Kasumi-1 (cell line): ENCODE results near the gene FAM234A.

Experiments used
- DNase-seq, 2 experiments: peaks; one replicate each; lab custom pipeline; 2025; lab: John Stamatoyannopoulos, UW

FAM234A gene

DNA sequence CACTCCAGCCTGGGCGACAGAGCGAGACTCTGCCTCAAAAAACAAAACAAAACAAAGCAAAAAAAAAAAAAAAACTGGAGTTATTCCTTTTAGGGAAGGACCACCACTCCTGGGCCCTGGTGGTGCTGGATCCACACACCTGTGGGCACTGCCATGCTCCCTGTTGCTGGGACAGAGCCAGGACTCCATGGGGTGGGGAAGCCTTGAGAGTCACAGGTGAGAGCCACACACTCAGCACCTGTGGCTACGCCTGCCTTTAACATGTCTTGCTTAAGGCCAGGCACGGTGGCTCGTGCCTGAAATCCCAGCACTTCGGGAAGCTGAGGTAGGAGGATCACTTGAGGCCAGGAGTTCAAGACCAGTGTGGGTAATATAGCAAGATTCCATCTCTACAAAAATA, 66.6 kb downstream of the FAM234A start:
- DNase-seq = no peak

GRCh38 chr16:301950-302349, 67.3 kb downstream of the FAM234A start:
- DNase-seq = no peak

GRCh38 chr16:303760-304505, 69.3 kb downstream of the FAM234A start:
- no peak for DNase-seq

DNA sequence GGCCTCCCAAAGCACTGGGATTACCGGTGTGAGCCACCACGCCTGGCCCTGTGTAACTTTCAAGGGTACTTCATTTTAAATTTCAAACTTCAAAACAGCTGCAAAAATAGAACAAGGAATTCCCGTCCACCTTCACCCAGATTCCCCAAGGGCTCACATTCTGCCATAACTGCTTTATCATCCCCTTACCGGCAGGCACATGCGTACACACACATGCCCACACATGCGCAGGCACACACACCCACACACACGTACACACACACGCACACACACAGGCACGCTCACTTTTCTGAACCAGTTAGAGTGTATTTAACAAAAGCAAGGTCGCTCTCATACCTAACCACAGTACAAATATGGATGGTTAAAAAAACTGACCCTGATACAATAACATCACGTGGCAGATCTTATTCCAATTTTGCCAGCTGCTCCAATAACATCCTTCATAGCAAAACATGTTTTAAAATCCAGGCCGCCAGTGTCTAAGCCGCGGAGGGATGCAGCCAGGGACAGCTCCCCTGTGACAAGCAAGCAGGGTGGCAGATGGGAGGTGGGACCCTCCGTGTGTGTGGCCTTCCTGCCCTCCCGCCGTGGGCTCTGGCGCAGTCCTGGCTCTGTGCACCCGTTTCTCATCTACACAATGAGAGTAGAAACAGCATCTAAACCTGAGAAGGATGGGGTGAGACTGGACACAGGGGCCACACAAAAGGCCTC, 71.5 kb downstream of the FAM234A start:
- DNase-seq = no peak

DNA sequence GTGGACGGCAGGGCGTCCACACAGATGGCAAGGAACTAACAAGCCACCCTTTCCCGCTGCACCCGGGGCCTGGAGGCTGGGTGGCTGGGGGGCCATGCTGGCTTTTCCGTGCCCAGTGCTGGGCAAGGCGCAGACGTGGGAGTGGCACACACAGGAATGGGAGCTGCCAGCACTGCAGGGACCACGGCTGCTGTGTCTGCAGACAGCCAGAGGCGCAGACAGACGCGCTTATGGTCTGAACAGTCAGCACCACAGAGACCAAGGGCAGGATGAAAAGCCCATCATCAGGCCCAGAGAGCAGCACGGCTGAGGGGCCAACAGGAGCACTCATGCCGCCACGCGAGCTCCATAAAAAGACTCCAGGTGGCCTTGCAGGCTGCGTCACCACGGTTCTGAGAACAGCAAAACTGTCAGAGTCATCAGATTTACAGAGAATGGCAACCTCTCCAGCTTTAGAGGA, 72.3 kb downstream of the FAM234A start:
- DNase-seq = no peak

DNA sequence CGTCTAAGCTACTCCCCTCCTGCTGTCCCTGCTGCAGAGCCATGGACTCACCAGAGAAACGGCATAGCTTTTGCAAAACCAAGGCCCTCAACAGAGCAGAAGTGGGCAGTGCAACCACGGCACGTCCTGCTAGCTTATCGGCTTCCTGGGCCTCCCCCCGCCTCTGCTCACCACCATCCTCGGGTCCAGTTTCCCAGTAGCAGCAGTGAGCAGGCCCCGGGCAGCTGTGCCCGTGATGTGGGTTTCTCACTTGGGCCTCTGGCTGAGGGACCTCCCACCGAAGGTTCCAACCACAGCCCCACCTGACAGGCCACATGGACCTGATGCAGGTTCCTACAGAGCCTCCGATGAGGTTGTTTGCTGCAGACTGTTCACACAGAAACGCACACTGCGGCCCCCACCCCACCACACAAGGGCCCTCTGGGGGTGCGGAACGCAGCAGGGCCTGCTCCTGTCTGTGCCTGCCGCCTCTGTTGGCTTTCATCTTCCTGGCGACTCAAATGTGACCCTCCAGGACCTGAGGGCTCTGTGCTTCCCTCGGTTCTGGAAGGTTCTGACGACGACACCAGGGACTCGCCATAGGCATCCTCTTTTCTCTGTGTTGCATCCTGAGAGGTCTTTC, 73.2 kb downstream of the FAM234A start:
- DNase-seq = no peak

DNA sequence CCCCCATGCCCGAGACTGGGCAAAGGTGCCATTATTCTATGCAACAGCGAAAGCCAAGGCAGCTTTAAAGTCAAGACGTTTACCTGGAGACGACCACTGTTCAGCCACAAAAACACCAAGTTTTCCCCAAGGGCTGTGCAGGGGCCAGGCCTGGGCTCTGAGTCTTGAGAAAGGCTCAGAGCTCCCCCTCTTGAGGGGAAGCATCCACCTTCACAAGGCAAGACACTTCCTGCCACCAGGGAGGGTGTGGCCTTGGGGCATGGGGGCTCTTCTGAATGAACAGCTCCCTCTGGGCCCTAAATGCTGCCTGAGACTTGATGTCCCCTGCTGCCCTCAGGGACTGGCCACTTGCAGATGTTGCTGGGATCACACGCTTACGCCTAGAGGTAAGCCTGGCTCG, 74.9 kb downstream of the FAM234A start:
- no peak for DNase-seq

DNA sequence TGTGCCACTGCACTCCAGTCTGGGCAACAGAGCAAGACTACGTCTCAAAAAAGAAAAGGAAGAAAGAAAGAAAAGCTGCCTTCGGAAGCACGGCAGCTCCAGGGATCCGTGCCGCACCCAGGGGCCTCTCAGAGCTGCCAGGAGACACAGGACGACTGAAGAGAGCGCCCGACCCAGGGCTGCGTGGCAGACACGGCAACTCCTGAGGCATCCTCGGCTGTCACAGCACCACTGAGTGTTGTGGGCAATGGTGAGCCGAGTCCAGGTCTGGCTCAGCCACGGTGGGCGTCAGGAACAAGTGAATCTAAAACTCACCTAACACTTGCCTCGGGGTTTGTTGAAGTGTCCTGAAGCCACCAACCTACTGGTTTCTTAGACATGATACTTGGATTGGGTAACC, 77.1 kb downstream of the FAM234A start:
- DNase-seq = no peak

- no peak for DNase-seq
Measured at GRCh38 chr16:314351-314750, 79.7 kb downstream of the FAM234A start.

GRCh38 chr16:314795-315299, 80.2 kb downstream of the FAM234A start:
- no peak for DNase-seq
